Transverse colon (tissue), 4 donors: ENCODE results near the gene SLC49A3.

ENCODE experiments used
- EP300 ChIP-seq: sonication (generic); formaldehyde crosslinking; IDR thresholded peaks from one replicate; pipeline ENCODE4 v1.6.1; 2017; ENCODE audit warnings: antibody characterized with exemption, low read depth
- POLR2A ChIP-seq: fragments of 450-650 bp; IDR thresholded peaks from one replicate; pipeline ENCODE4 v1.6.1; 2016; ENCODE audit warnings: antibody characterized with exemption, mild to moderate bottlenecking, moderate library complexity
- POLR2AphosphoS5 ChIP-seq, 3 donors: sonication (generic); formaldehyde crosslinking; IDR thresholded peaks; one replicate each; pipeline ENCODE4 v1.6.1; 2016; ENCODE audit warnings: antibody characterized with exemption in 3 of 3
- TF ChIP-seq, protein P1 (sequence below), 5 experiments: fragments of 200-600 bp in 3 of 5; fragments of 450-650 bp in 2 of 5; sonication (generic) in 3 of 5; IDR thresholded peaks; 1 replicate in 2 of 5; 2 replicates in 3 of 5; pipeline ENCODE4 v1.5.1; 2016 to 2017; ENCODE audit warnings: antibody characterized with exemption in 5 of 5, inconsistent platforms in 3 of 5, mild to moderate bottlenecking in 2 of 5, moderate library complexity in 1 of 5

DNA sequence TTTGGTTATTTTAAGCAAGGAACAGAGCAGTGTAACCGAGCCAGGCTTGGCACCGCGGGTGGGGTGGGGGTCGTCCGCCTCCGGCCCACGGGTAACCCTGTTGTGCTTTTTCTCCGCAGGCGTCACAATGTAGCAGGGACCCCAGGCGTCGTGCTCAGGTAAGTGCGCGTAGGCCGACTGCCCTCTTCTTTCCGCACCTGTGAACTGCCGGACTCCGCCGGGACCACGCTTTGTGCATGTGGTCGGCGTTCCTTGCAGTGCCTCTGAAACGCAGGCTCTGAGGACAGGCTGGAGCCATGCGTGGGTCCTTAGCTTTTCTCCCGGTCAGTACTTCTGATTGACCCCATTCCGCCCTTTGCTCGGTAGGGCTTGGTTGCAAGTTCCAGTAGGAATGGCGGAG lies 41.6 kb upstream of the SLC49A3 start:
- TF ChIP-seq, protein P1, sequence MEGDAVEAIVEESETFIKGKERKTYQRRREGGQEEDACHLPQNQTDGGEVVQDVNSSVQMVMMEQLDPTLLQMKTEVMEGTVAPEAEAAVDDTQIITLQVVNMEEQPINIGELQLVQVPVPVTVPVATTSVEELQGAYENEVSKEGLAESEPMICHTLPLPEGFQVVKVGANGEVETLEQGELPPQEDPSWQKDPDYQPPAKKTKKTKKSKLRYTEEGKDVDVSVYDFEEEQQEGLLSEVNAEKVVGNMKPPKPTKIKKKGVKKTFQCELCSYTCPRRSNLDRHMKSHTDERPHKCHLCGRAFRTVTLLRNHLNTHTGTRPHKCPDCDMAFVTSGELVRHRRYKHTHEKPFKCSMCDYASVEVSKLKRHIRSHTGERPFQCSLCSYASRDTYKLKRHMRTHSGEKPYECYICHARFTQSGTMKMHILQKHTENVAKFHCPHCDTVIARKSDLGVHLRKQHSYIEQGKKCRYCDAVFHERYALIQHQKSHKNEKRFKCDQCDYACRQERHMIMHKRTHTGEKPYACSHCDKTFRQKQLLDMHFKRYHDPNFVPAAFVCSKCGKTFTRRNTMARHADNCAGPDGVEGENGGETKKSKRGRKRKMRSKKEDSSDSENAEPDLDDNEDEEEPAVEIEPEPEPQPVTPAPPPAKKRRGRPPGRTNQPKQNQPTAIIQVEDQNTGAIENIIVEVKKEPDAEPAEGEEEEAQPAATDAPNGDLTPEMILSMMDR (IDR thresholded peaks at IDR 0.05): no peak
- TF ChIP-seq POLR2AphosphoS5 (IDR thresholded peaks at IDR 0.05) (no peak), POLR2A (no peak), EP300 (no peak)
